K562 (cell line): ENCODE results near the gene FBXW7. TPM values are rescaled to one million over a fixed set of nuclear protein-coding genes. Genes with fewer than 3 reads are reported as not detected.
A peak's percentile ranks its signal among the peaks of the same experiment; 100 is the strongest.

Experiments
- BMI1 ChIP-seq: fragments of 150-350 bp; IDR thresholded peaks from 2 replicates; pipeline ENCODE4 v1.6.1; 2014; ENCODE audit warnings: low read length
- CHCHD3 ChIP-seq: fragments of 250-450 bp; sonication (Bioruptor Pico); IDR thresholded peaks from 2 replicates; pipeline ENCODE4 v2.1.2; 2022; ENCODE audit warnings: mild to moderate bottlenecking
- EGR1 ChIP-seq: fragments of 450-650 bp; conservative IDR thresholded peaks from 2 replicates; pipeline ENCODE4 v1.6.1; 2017; ENCODE audit warnings: mild to moderate bottlenecking
- GATA2 ChIP-seq: sonication (generic); formaldehyde crosslinking; IDR thresholded peaks from 2 replicates; pipeline ENCODE4 v1.4.0; 2020; ENCODE audit warnings: mild to moderate bottlenecking, missing genetic modification reagents
- KDM1A ChIP-seq, 2 experiments: fragments of 450-650 bp; IDR thresholded peaks; 2 replicates each; pipeline ENCODE4 v1.6.1; 2016; ENCODE audit warnings: mild to moderate bottlenecking in 2 of 2
- NFXL1 ChIP-seq: fragments of 450-650 bp; formaldehyde crosslinking; IDR thresholded peaks from 2 replicates; pipeline ENCODE4 v1.4.0; 2021; ENCODE audit warnings: mild to moderate bottlenecking
- PML ChIP-seq: IDR thresholded peaks from 2 replicates; pipeline ENCODE4 v1.6.1; 2012; ENCODE audit warnings: low read length, inconsistent platforms
- RBBP5 ChIP-seq: fragments of 200-600 bp; sonication (generic); IDR thresholded peaks from 2 replicates; pipeline ENCODE4 v1.6.1; 2012; ENCODE audit warnings: borderline replicate concordance, mild to moderate bottlenecking, low read length, control low read depth, inconsistent platforms; ENCODE audit not compliant: insufficient read depth, poor library complexity, severe bottlenecking
- TOE1 ChIP-seq, 2 experiments: fragments of 450-650 bp in 1 of 2; sonication (generic) in 1 of 2; formaldehyde crosslinking in 1 of 2; IDR thresholded peaks; 2 replicates each; pipeline versions ENCODE4 v1.7.1 to v1.8.0; 2016 to 2022; ENCODE audit warnings: borderline replicate concordance in 2 of 2, mild to moderate bottlenecking in 2 of 2, antibody characterized with exemption in 1 of 2, inconsistent platforms in 1 of 2, low read depth in 1 of 2, missing genetic modification reagents in 1 of 2, moderate library complexity in 1 of 2
- ZFPM2 ChIP-seq: fragments of 250-450 bp; sonication (Bioruptor Pico); IDR thresholded peaks from 2 replicates; pipeline ENCODE4 v1.5.1; 2022; ENCODE audit warnings: mild to moderate bottlenecking
- ZNF184 ChIP-seq: sonication (generic); formaldehyde crosslinking; IDR thresholded peaks from 2 replicates; pipeline ENCODE4 v1.5.0; 2020; ENCODE audit warnings: missing genetic modification reagents
- ZNF282 ChIP-seq: sonication (generic); formaldehyde crosslinking; IDR thresholded peaks from 2 replicates; pipeline ENCODE4 v1.8.1; 2023; ENCODE audit warnings: missing genetic modification reagents
- polyA plus RNA-seq, 8 experiments: library from polyadenylated mRNA; depleted of rRNA in 4 of 8; stranded (reverse) in 5 of 8; unstranded in 3 of 8; fragments of >200 nt; fragmentation: Nextera tagmentation in 2 of 8; fragmentation: Illumina TruSeq in 1 of 8; extraction: Ambion mirVana in 2 of 8; extraction: Trizol in 1 of 8; gene quantifications; 2 replicates each; pipeline versions ENCODE4 v1.2.1 to v1.2.3, GENCODE V29; 2011 to 2014; ENCODE audit warnings: inconsistent platforms in 1 of 8, missing spikeins in 1 of 8
- total RNA-seq, 7 experiments: library from RNA; depleted of rRNA in 6 of 7; stranded (reverse); fragments of >200 nt in 6 of 7; fragmentation: Illumina TruSeq in 2 of 7; extraction: Trizol in 2 of 7; gene quantifications; 2 replicates each; pipeline versions ENCODE4 v1.2.1 to v1.2.3, GENCODE V29; 2011 to 2021; ENCODE audit warnings: low replicate concordance in 1 of 7
- TF ChIP-seq, protein P1 (sequence below): sonication (generic); formaldehyde crosslinking; IDR thresholded peaks from 2 replicates; pipeline ENCODE4 v1.8.0; 2022; ENCODE audit warnings: mild to moderate bottlenecking, missing genetic modification reagents
- TF ChIP-seq, protein P2 (sequence below): fragments of 200-800 bp; sonication (Bioruptor generic); IDR thresholded peaks from 2 replicates; pipeline ENCODE4 v1.6.1; 2016; ENCODE audit warnings: missing genetic modification characterization, missing compliant biosample characterization
- TF ChIP-seq, protein P3 (sequence below): fragments of 250-450 bp; sonication (Bioruptor Pico); IDR thresholded peaks from 2 replicates; pipeline ENCODE4 v1.5.0; 2022; ENCODE audit warnings: mild to moderate bottlenecking
- TF ChIP-seq, protein P4 (sequence below): sonication (generic); formaldehyde crosslinking; IDR thresholded peaks from 2 replicates; pipeline ENCODE4 v1.8.1; 2023; ENCODE audit warnings: mild to moderate bottlenecking, missing genetic modification reagents

Gene FBXW7
- total and polyA plus RNA-seq, 9 of the 15 experiments (the other 6 are each of a cell fraction or from before 2014, with no cell fraction given): 6.8 to 44.2 (median 16.4) TPM

DNA sequence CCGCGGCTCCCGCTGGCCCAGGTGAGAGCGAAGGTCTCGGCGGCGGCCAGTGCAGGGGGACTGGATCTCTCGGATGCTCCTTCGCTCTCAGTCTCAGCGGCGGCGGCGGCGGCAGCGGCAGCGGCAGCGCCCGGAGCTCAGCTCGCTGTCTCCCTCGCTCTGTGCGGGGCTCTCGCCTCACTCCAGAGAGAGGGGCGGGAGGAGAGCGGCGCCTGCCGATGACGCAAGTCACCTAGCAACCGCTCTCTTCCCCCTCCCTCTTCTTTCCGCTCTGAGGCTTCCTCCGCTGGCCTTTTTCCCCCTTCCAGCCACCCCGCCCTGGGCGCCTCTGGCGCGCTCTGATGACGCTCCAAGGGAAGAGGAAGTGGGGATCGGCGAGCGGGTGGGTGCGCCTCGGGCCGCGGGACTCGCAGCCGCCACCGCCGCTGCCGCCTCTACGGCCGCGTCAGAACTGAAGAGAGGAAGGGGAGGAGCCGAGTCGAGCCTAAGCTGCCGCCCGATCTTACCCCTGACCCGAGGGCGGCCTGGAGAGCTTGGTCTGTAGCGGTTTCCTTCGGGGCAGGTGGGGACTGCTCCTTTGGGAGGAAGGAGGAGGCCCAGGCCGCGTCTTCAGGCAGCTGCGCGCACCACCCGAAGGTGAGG, at the start of gene FBXW7 (continued):
- TF ChIP-seq, protein P1, sequence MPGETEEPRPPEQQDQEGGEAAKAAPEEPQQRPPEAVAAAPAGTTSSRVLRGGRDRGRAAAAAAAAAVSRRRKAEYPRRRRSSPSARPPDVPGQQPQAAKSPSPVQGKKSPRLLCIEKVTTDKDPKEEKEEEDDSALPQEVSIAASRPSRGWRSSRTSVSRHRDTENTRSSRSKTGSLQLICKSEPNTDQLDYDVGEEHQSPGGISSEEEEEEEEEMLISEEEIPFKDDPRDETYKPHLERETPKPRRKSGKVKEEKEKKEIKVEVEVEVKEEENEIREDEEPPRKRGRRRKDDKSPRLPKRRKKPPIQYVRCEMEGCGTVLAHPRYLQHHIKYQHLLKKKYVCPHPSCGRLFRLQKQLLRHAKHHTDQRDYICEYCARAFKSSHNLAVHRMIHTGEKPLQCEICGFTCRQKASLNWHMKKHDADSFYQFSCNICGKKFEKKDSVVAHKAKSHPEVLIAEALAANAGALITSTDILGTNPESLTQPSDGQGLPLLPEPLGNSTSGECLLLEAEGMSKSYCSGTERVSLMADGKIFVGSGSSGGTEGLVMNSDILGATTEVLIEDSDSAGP: no peak
- TF ChIP-seq KDM1A (IDR thresholded peaks at IDR 0.05) (no peak), BMI1 (peak; percentile 77; the same call in 1 of the 2 replicates), ZNF282 (CRISPR knock-in tag) (no peak), NFXL1 (CRISPR knock-in tag) (no peak), RBBP5 (peak; percentile 85), GATA2 (CRISPR knock-in tag) (no peak), TOE1 (IDR thresholded peaks at IDR 0.05; ENCODE audit: borderline replicate concordance) (peak; percentile 32; the same call in 1 of the 2 replicates), TOE1 (CRISPR knock-in tag; IDR thresholded peaks at IDR 0.05; ENCODE audit: borderline replicate concordance, low read depth) (no peak), ZFPM2 (CRISPR knock-in tag) (no peak), CHCHD3 (CRISPR knock-in tag) (no peak), EGR1 (peak; percentile 50), ZNF184 (CRISPR knock-in tag) (no peak), PML (peak; percentile 68; the same call in 1 of the 2 replicates)
- TF ChIP-seq, protein P2, sequence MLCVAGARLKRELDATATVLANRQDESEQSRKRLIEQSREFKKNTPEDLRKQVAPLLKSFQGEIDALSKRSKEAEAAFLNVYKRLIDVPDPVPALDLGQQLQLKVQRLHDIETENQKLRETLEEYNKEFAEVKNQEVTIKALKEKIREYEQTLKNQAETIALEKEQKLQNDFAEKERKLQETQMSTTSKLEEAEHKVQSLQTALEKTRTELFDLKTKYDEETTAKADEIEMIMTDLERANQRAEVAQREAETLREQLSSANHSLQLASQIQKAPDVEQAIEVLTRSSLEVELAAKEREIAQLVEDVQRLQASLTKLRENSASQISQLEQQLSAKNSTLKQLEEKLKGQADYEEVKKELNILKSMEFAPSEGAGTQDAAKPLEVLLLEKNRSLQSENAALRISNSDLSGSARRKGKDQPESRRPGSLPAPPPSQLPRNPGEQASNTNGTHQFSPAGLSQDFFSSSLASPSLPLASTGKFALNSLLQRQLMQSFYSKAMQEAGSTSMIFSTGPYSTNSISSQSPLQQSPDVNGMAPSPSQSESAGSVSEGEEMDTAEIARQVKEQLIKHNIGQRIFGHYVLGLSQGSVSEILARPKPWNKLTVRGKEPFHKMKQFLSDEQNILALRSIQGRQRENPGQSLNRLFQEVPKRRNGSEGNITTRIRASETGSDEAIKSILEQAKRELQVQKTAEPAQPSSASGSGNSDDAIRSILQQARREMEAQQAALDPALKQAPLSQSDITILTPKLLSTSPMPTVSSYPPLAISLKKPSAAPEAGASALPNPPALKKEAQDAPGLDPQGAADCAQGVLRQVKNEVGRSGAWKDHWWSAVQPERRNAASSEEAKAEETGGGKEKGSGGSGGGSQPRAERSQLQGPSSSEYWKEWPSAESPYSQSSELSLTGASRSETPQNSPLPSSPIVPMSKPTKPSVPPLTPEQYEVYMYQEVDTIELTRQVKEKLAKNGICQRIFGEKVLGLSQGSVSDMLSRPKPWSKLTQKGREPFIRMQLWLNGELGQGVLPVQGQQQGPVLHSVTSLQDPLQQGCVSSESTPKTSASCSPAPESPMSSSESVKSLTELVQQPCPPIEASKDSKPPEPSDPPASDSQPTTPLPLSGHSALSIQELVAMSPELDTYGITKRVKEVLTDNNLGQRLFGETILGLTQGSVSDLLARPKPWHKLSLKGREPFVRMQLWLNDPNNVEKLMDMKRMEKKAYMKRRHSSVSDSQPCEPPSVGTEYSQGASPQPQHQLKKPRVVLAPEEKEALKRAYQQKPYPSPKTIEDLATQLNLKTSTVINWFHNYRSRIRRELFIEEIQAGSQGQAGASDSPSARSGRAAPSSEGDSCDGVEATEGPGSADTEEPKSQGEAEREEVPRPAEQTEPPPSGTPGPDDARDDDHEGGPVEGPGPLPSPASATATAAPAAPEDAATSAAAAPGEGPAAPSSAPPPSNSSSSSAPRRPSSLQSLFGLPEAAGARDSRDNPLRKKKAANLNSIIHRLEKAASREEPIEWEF (CRISPR knock-in tag): no peak
- TF ChIP-seq, protein P3, sequence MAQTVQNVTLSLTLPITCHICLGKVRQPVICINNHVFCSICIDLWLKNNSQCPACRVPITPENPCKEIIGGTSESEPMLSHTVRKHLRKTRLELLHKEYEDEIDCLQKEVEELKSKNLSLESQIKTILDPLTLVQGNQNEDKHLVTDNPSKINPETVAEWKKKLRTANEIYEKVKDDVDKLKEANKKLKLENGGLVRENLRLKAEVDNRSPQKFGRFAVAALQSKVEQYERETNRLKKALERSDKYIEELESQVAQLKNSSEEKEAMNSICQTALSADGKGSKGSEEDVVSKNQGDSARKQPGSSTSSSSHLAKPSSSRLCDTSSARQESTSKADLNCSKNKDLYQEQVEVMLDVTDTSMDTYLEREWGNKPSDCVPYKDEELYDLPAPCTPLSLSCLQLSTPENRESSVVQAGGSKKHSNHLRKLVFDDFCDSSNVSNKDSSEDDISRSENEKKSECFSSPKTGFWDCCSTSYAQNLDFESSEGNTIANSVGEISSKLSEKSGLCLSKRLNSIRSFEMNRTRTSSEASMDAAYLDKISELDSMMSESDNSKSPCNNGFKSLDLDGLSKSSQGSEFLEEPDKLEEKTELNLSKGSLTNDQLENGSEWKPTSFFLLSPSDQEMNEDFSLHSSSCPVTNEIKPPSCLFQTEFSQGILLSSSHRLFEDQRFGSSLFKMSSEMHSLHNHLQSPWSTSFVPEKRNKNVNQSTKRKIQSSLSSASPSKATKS: no peak
- TF ChIP-seq, protein P4, sequence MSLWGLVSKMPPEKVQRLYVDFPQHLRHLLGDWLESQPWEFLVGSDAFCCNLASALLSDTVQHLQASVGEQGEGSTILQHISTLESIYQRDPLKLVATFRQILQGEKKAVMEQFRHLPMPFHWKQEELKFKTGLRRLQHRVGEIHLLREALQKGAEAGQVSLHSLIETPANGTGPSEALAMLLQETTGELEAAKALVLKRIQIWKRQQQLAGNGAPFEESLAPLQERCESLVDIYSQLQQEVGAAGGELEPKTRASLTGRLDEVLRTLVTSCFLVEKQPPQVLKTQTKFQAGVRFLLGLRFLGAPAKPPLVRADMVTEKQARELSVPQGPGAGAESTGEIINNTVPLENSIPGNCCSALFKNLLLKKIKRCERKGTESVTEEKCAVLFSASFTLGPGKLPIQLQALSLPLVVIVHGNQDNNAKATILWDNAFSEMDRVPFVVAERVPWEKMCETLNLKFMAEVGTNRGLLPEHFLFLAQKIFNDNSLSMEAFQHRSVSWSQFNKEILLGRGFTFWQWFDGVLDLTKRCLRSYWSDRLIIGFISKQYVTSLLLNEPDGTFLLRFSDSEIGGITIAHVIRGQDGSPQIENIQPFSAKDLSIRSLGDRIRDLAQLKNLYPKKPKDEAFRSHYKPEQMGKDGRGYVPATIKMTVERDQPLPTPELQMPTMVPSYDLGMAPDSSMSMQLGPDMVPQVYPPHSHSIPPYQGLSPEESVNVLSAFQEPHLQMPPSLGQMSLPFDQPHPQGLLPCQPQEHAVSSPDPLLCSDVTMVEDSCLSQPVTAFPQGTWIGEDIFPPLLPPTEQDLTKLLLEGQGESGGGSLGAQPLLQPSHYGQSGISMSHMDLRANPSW (CRISPR knock-in tag): no peak
